HEK293 (cell line): ENCODE results near the gene TNIK.
A peak's percentile ranks its signal among the peaks of the same experiment; 100 is the strongest.

Source experiments
- FEZF1 ChIP-seq: fragments of 450-650 bp; formaldehyde crosslinking; IDR thresholded peaks from 2 replicates; pipeline ENCODE4 v1.5.1; 2016; ENCODE audit warnings: missing biosample characterization, missing genetic modification characterization
- GLI2 ChIP-seq: fragments of 450-650 bp; formaldehyde crosslinking; IDR thresholded peaks from 2 replicates; pipeline ENCODE4; 2017; ENCODE audit warnings: missing biosample characterization, missing genetic modification characterization, low read depth, borderline replicate concordance
- HOXD13 ChIP-seq: sonication (generic); formaldehyde crosslinking; IDR thresholded peaks from 2 replicates; pipeline ENCODE4 v1.8.0; 2022; ENCODE audit warnings: missing genetic modification reagents, borderline replicate concordance
- KLF8 ChIP-seq: fragments of 450-650 bp; formaldehyde crosslinking; IDR thresholded peaks from 2 replicates; pipeline ENCODE4 v1.5.1; 2016; ENCODE audit warnings: missing biosample characterization, missing genetic modification characterization
- TRIM28 ChIP-seq: IDR thresholded peaks from 2 replicates; pipeline ENCODE4 v1.6.1; 2011; ENCODE audit warnings: low read length, control low read depth, borderline replicate concordance
- WT1 ChIP-seq: fragments of 450-650 bp; formaldehyde crosslinking; IDR thresholded peaks from 2 replicates; pipeline ENCODE4 v1.5.1; 2016; ENCODE audit warnings: missing biosample characterization, missing genetic modification characterization
- YY2 ChIP-seq: fragments of 450-650 bp; formaldehyde crosslinking; IDR thresholded peaks from 2 replicates; pipeline ENCODE4 v1.5.1; 2016; ENCODE audit warnings: missing biosample characterization, missing genetic modification characterization
- ZBTB1 ChIP-seq: fragments of 450-650 bp; formaldehyde crosslinking; IDR thresholded peaks from 2 replicates; pipeline ENCODE4 v1.5.1; 2016; ENCODE audit warnings: missing biosample characterization, missing genetic modification characterization
- ZBTB21 ChIP-seq: fragments of 450-650 bp; formaldehyde crosslinking; IDR thresholded peaks from 2 replicates; pipeline ENCODE4 v1.5.1; 2017; ENCODE audit warnings: missing biosample characterization, missing genetic modification characterization
- ZBTB48 ChIP-seq: fragments of 450-650 bp; formaldehyde crosslinking; IDR thresholded peaks from 2 replicates; pipeline ENCODE4 v1.5.1; 2016; ENCODE audit warnings: missing biosample characterization, missing genetic modification characterization
- ZNF169 ChIP-seq: fragments of 450-650 bp; formaldehyde crosslinking; IDR thresholded peaks from 2 replicates; pipeline ENCODE4 v1.5.1; 2016; ENCODE audit warnings: missing biosample characterization, missing genetic modification characterization
- ZNF211 ChIP-seq: fragments of 450-650 bp; formaldehyde crosslinking; IDR thresholded peaks from 2 replicates; pipeline ENCODE4 v1.5.1; 2016; ENCODE audit warnings: low read depth, missing biosample characterization, missing genetic modification characterization
- ZNF37A ChIP-seq: fragments of 450-650 bp; IDR thresholded peaks from 2 replicates; pipeline ENCODE4 v1.5.1; 2018; ENCODE audit warnings: missing biosample characterization, missing genetic modification characterization
- ZNF433 ChIP-seq: fragments of 450-650 bp; formaldehyde crosslinking; IDR thresholded peaks from 2 replicates; pipeline ENCODE4 v1.5.1; 2016; ENCODE audit warnings: missing biosample characterization, missing genetic modification characterization, low read depth
- ZNF449 ChIP-seq: fragments of 450-650 bp; formaldehyde crosslinking; IDR thresholded peaks from 2 replicates; pipeline ENCODE4 v1.5.1; 2017; ENCODE audit warnings: missing biosample characterization, mild to moderate bottlenecking, missing genetic modification characterization, moderate library complexity
- ZNF473 ChIP-seq: fragments of 450-650 bp; formaldehyde crosslinking; IDR thresholded peaks from 2 replicates; pipeline ENCODE4 v1.5.1; 2017; ENCODE audit warnings: missing biosample characterization, missing genetic modification characterization
- ZNF530 ChIP-seq: fragments of 450-650 bp; formaldehyde crosslinking; IDR thresholded peaks from 2 replicates; pipeline ENCODE4 v1.5.1; 2016; ENCODE audit warnings: low read depth, missing biosample characterization, missing genetic modification characterization
- ZNF585B ChIP-seq: fragments of 450-650 bp; formaldehyde crosslinking; IDR thresholded peaks from 2 replicates; pipeline ENCODE4 v1.5.1; 2016; ENCODE audit warnings: missing biosample characterization, missing genetic modification characterization
- ZNF596 ChIP-seq: fragments of 450-650 bp; IDR thresholded peaks from 2 replicates; pipeline ENCODE4 v1.5.0; 2018; ENCODE audit warnings: missing biosample characterization, mild to moderate bottlenecking, missing genetic modification characterization, moderate library complexity
- ZNF621 ChIP-seq: fragments of 450-650 bp; formaldehyde crosslinking; IDR thresholded peaks from 2 replicates; pipeline ENCODE4 v1.5.1; 2017; ENCODE audit warnings: missing biosample characterization, missing genetic modification characterization
- ZNF843 ChIP-seq: fragments of 450-650 bp; formaldehyde crosslinking; IDR thresholded peaks from 2 replicates; pipeline ENCODE4 v1.5.1; 2016; ENCODE audit warnings: missing biosample characterization, missing genetic modification characterization
- ZSCAN4 ChIP-seq: fragments of 450-650 bp; formaldehyde crosslinking; IDR thresholded peaks from 2 replicates; pipeline ENCODE4 v1.5.1; 2017; ENCODE audit warnings: missing biosample characterization, missing genetic modification characterization
- ZXDB ChIP-seq: fragments of 450-650 bp; formaldehyde crosslinking; IDR thresholded peaks from 2 replicates; pipeline ENCODE4 v1.5.1; 2016; ENCODE audit warnings: missing biosample characterization, missing genetic modification characterization
- TF ChIP-seq, protein P1 (sequence below): fragments of 450-650 bp; formaldehyde crosslinking; IDR thresholded peaks from 2 replicates; pipeline ENCODE4 v1.5.1; 2016; ENCODE audit warnings: missing biosample characterization, missing genetic modification characterization
- TF ChIP-seq, protein P2 (sequence below): fragments of 450-650 bp; formaldehyde crosslinking; IDR thresholded peaks from 2 replicates; pipeline ENCODE4 v1.5.1; 2016; ENCODE audit warnings: missing biosample characterization, missing genetic modification characterization
- TF ChIP-seq, protein P3 (sequence below): fragments of 450-650 bp; formaldehyde crosslinking; IDR thresholded peaks from 2 replicates; pipeline ENCODE4 v1.5.1; 2016; ENCODE audit warnings: missing biosample characterization, missing genetic modification characterization
- TF ChIP-seq, protein P4 (sequence below): fragments of 450-650 bp; formaldehyde crosslinking; IDR thresholded peaks from 2 replicates; pipeline ENCODE4 v1.5.1; 2016; ENCODE audit warnings: missing biosample characterization, missing genetic modification characterization, borderline replicate concordance
- TF ChIP-seq, protein P5 (sequence below): fragments of 450-650 bp; formaldehyde crosslinking; IDR thresholded peaks from 2 replicates; pipeline ENCODE4 v1.5.1; 2017; ENCODE audit warnings: missing biosample characterization, missing genetic modification characterization
- TF ChIP-seq, protein P6 (sequence below): fragments of 450-650 bp; formaldehyde crosslinking; IDR thresholded peaks from 2 replicates; pipeline ENCODE4 v1.5.1; 2016; ENCODE audit warnings: missing biosample characterization, missing genetic modification characterization

Gene TNIK

DNA sequence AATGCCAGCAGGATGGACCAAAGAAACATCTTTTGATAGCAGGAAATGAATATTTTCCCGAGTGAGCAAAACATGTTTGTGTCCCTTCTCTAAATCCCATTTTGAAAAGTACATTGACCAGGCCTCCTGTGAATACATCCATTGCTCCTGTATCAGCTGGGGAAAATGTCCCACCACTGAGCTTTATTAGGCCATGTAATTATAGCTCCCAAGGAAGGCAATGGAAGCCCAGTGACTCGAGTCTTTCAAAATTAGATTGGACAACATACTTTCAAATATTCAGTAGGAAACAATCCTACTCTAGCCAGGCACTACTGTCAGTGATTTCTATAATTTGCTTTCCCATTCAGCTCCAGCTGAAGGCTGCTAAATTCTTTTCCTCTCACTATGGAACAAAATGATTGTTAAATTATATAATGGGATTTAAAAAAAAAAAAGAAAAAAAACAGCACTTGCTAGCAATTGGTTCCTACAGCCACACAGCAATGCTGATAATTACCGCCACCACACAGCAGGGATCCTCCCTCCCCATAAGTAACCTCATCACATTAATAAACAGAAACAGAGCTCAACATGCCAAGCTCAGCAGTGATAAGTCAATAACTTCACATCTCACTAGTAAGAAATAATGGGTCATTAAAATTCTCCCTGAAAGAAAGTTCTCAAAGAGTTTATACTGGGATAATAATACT, 261.3 kb downstream of the TNIK start (continued):
- TF ChIP-seq, protein P1, sequence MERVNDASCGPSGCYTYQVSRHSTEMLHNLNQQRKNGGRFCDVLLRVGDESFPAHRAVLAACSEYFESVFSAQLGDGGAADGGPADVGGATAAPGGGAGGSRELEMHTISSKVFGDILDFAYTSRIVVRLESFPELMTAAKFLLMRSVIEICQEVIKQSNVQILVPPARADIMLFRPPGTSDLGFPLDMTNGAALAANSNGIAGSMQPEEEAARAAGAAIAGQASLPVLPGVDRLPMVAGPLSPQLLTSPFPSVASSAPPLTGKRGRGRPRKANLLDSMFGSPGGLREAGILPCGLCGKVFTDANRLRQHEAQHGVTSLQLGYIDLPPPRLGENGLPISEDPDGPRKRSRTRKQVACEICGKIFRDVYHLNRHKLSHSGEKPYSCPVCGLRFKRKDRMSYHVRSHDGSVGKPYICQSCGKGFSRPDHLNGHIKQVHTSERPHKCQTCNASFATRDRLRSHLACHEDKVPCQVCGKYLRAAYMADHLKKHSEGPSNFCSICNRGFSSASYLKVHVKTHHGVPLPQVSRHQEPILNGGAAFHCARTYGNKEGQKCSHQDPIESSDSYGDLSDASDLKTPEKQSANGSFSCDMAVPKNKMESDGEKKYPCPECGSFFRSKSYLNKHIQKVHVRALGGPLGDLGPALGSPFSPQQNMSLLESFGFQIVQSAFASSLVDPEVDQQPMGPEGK (tag by site-specific recombination) = no peak; the same call in 1 of the 2 replicates
- peak; percentile 45 for TF ChIP-seq FEZF1 (tag by site-specific recombination)
- TF ChIP-seq, protein P2, sequence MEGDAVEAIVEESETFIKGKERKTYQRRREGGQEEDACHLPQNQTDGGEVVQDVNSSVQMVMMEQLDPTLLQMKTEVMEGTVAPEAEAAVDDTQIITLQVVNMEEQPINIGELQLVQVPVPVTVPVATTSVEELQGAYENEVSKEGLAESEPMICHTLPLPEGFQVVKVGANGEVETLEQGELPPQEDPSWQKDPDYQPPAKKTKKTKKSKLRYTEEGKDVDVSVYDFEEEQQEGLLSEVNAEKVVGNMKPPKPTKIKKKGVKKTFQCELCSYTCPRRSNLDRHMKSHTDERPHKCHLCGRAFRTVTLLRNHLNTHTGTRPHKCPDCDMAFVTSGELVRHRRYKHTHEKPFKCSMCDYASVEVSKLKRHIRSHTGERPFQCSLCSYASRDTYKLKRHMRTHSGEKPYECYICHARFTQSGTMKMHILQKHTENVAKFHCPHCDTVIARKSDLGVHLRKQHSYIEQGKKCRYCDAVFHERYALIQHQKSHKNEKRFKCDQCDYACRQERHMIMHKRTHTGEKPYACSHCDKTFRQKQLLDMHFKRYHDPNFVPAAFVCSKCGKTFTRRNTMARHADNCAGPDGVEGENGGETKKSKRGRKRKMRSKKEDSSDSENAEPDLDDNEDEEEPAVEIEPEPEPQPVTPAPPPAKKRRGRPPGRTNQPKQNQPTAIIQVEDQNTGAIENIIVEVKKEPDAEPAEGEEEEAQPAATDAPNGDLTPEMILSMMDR (tag by site-specific recombination) = no peak
- TF ChIP-seq ZNF596 (tag by site-specific recombination) = peak; percentile 20; the same call in 1 of the 2 replicates
- no peak for TF ChIP-seq ZNF449 (tag by site-specific recombination)
- TF ChIP-seq ZBTB48 = no peak
- no peak for TF ChIP-seq ZSCAN4 (tag by site-specific recombination)
- TF ChIP-seq, protein P3, sequence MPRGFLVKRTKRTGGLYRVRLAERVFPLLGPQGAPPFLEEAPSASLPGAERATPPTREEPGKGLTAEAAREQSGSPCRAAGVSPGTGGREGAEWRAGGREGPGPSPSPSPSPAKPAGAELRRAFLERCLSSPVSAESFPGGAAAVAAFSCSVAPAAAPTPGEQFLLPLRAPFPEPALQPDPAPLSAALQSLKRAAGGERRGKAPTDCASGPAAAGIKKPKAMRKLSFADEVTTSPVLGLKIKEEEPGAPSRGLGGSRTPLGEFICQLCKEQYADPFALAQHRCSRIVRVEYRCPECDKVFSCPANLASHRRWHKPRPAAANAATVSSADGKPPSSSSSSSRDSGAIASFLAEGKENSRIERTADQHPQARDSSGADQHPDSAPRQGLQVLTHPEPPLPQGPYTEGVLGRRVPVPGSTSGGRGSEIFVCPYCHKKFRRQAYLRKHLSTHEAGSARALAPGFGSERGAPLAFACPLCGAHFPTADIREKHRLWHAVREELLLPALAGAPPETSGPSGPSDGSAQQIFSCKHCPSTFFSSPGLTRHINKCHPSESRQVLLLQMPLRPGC (tag by site-specific recombination) = peak; percentile 82
- TF ChIP-seq, protein P4, sequence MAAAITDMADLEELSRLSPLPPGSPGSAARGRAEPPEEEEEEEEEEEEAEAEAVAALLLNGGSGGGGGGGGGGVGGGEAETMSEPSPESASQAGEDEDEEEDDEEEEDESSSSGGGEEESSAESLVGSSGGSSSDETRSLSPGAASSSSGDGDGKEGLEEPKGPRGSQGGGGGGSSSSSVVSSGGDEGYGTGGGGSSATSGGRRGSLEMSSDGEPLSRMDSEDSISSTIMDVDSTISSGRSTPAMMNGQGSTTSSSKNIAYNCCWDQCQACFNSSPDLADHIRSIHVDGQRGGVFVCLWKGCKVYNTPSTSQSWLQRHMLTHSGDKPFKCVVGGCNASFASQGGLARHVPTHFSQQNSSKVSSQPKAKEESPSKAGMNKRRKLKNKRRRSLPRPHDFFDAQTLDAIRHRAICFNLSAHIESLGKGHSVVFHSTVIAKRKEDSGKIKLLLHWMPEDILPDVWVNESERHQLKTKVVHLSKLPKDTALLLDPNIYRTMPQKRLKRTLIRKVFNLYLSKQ (tag by site-specific recombination) = no peak
- no peak for TF ChIP-seq ZNF473 (tag by site-specific recombination)
- no peak for TF ChIP-seq ZNF169 (tag by site-specific recombination)
- TF ChIP-seq ZNF37A = no peak
- no peak for TF ChIP-seq HOXD13 (CRISPR knock-in tag)
- no peak for TF ChIP-seq ZNF585B (tag by site-specific recombination)
- TF ChIP-seq ZBTB1 = 0 out of 2 replicates have a peak, but pooled peaks have one; percentile 27
- TF ChIP-seq KLF8 (tag by site-specific recombination) = no peak
- no peak for TF ChIP-seq ZNF621 (tag by site-specific recombination)
- 0 out of 2 replicates have a peak, but pooled peaks have one; percentile 42 for TF ChIP-seq GLI2 (tag by site-specific recombination)
- TF ChIP-seq, protein P5, sequence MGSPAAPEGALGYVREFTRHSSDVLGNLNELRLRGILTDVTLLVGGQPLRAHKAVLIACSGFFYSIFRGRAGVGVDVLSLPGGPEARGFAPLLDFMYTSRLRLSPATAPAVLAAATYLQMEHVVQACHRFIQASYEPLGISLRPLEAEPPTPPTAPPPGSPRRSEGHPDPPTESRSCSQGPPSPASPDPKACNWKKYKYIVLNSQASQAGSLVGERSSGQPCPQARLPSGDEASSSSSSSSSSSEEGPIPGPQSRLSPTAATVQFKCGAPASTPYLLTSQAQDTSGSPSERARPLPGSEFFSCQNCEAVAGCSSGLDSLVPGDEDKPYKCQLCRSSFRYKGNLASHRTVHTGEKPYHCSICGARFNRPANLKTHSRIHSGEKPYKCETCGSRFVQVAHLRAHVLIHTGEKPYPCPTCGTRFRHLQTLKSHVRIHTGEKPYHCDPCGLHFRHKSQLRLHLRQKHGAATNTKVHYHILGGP (tag by site-specific recombination) = no peak
- no peak for TF ChIP-seq TRIM28
- TF ChIP-seq WT1 (tag by site-specific recombination) = peak; percentile 96
- TF ChIP-seq ZNF843 = no peak
- TF ChIP-seq YY2 (tag by site-specific recombination) = no peak
- TF ChIP-seq ZNF530 = no peak
- TF ChIP-seq ZBTB21 (tag by site-specific recombination) = no peak
- no peak for TF ChIP-seq ZNF211
- no peak for TF ChIP-seq ZNF433 (tag by site-specific recombination)
- TF ChIP-seq, protein P6, sequence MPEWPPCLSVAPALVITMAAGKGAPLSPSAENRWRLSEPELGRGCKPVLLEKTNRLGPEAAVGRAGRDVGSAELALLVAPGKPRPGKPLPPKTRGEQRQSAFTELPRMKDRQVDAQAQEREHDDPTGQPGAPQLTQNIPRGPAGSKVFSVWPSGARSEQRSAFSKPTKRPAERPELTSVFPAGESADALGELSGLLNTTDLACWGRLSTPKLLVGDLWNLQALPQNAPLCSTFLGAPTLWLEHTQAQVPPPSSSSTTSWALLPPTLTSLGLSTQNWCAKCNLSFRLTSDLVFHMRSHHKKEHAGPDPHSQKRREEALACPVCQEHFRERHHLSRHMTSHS (tag by site-specific recombination) = no peak
- 0 out of 2 replicates have a peak, but pooled peaks have one; percentile 26 for TF ChIP-seq ZXDB (tag by site-specific recombination)
